ENCODE measurements around the gene PDLIM1.
A peak's percentile ranks its signal among the peaks of the same experiment; 100 is the strongest.

Gene PDLIM1

DNA sequence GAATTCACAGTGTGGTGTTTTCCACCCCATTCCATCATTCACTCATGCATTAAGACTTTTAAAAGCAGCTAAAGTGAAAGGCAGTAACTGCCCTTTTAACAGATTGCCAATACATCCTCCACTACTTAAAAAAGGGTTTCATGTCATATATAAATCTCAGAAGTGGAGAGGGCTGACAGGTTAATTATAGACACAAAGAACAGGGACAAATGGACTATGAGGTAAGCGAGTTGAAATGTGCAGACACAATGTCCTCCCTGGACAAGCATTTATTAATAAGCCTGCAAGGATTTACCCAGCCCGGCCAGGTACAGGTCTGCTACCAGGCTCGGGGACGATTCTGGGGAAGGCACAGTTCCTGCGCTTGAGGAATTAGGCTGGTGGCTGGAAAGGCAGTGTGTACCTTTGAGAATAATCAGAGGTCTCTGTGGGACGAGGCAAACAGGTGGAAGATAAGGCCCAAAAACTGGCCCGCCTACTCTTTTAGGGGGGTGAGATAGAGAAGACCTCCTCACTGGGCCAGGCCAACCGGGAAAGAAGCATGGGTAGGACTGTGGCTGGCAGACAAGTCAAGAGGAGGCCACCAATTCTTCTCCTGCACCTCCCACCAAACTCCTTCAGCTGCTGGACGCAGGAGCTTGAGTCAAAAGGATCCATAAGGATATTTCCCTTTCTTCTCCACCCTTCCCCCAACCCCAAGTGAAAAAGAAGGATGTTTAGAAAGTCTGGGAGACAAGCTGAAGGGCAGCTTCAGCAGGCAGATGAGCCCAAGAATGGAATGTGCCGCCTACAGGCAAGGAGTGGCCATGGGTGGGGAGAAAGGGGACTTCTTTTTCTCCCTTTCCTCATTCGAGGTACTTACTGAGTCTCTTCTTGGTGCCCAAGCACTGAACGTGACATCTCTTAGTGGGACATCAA is 1.5 kb downstream of the PDLIM1 start:
- H3K4me3 ChIP-seq (ENCODE audit: low read depth, low read length), result peak overlapping the region; percentile 82

DNA sequence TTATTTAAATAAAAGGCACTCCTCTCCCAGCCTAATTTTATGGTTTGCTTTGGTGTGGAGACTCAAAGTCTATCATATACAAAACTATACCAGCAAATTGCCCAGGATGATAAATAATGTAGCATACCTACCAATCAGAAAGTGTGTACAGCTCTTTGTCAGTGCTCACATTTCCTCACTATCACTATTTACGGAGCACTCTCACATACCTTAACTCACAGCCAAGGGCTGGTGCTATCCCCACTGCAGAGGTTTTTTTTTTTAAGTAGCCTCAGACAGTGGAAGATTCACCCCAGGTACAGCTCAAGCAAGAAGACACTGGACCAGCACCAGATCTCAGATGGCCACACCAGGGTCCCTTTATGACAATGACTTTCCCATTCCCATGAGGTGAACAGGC is 2.5 kb downstream of the PDLIM1 start:
- no peak overlapping the region for H3K4me3 ChIP-seq (ENCODE audit: low read depth, low read length)

DNA sequence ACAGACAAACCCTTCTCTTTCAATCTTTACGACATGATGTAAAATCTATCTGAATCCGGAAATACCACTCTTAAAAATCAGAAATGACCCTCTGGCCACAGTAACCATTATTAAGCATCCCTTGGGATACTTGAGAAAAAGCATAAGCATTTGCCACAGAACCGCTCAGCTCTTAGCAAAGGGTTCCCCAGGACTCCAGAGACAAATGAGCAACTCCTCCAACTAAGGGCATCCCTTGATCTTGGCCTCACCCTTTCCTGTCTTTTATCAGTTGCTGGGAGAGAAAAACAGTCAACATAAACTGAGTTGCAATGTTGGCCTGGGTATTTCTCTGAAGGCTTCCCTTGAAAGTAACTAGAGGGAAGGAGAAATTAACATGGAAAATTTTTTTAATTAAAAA is 3.5 kb downstream of the PDLIM1 start:
- no peak overlapping the region for H3K4me3 ChIP-seq (ENCODE audit: low read depth, low read length)

DNA sequence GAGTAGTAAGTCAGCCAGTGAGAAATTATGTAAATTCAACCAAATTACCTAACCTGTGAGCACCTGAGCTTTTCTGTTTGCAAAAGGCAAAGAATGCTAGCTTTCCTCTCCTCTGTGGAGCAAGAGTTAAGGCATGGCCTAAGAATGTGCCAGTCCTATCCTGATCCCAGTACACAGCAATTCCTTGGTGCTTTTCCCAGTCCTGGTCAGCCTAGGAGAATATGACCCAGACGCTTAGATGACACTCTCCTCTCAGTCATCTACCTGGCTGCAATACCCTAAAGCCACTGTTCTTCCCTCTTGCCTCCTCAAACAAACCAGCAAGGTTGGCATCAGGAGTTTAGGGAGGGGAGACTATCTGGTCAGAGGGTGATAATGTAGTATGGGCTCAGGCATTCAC is 4.1 kb downstream of the PDLIM1 start:
- no peak overlapping the region for H3K4me3 ChIP-seq (ENCODE audit: low read depth, low read length)

DNA sequence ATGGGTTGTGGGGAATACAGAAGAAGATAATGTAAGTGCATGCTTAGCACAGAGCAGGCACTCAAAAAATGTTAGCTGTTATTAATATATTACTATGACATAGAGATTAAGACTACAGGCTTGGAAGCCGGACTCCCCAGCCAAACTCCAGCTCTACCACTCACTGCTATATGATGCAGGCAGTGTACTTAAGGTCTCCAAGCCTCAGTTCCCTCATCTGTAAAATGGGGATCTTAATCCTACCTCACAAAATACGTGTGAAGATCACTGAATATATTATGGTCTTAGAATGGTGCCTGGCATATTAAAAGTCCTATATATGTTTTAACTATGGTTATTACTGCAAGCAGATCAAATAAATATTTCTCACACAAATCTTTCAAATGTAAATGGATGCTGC is 5.2 kb downstream of the PDLIM1 start:
- H3K4me3 ChIP-seq (ENCODE audit: low read depth, low read length), result no peak overlapping the region

DNA sequence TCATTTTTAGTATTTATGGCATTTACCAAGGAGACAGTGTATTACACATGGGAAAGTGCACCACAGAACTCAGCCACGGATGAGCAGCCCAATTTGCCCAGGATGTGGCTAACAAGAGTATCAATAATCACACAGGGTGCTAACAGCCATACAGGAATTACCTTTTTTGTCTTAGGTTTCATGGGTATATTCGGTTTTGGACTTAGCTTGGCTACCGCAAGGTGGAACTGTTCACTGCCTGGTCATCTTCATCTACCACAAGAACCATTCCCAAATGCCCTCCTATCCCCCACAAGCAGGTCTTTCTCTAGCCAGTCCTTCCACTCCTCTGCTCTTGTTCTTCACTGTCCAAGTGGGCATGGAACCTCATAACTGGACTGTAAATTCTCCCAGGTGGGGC is 6.0 kb downstream of the PDLIM1 start:
- no peak overlapping the region for H3K4me3 ChIP-seq (ENCODE audit: low read depth, low read length)

DNA sequence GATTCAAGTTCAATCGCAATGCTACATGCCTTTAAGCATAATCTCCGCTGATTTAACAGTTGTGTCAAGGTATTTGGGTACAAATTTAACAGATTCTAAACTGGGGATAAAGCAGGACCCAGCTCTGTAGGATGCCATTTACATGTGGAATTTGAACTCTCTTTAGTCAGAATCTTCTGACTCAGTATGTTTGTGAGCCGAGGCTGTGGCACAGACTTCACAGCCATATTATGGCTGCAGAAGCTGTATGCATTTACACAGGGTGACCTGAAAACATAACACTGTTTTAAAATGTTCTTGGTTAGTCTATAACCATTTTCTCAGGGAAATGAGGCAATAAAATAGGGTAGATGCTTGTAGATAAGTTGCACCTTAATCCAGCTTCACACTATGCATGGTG is 8.7 kb downstream of the PDLIM1 start:
- no peak overlapping the region for H3K4me3 ChIP-seq (ENCODE audit: low read depth, low read length)

DNA sequence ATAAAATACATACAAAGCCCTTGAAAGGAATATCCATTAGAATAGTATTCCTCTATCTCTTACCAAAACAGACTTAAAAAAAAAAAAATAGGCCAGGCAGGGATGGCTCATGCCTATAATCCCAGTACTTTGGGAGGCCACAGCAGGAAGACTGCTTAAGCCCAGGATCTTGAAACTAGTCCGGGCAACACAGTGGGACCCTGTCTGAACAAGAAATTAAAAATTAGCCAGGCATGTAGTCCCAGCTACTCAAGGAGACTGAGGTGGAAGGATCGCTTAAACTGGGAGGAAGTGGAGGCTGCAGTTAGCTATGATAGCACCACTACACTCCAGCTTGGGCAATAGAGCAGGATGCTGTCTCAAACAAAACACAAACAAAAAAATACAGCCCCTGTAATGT is 9.6 kb downstream of the PDLIM1 start:
- H3K4me3 ChIP-seq (ENCODE audit: low read depth, low read length), result no peak overlapping the region

DNA sequence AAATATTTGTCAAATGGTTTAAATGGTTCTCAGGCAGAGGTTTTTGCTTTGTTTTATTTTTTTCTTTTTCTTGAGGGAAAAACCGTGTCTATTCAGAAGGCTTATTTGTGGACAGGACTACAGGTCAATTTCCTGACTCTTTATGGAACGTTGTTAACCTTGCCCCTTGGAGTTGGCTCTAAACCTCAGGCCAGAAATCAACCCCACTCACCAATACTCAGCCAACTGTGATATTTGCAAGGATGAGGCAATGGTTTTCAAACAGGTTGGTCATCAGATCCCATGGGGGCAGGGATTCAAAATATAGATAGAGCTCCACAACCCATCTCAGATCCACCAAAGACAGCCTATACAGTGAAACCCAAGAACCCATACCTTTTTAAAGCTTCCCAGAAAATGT is 10.2 kb downstream of the PDLIM1 start:
- no peak overlapping the region for H3K4me3 ChIP-seq (ENCODE audit: low read depth, low read length)

DNA sequence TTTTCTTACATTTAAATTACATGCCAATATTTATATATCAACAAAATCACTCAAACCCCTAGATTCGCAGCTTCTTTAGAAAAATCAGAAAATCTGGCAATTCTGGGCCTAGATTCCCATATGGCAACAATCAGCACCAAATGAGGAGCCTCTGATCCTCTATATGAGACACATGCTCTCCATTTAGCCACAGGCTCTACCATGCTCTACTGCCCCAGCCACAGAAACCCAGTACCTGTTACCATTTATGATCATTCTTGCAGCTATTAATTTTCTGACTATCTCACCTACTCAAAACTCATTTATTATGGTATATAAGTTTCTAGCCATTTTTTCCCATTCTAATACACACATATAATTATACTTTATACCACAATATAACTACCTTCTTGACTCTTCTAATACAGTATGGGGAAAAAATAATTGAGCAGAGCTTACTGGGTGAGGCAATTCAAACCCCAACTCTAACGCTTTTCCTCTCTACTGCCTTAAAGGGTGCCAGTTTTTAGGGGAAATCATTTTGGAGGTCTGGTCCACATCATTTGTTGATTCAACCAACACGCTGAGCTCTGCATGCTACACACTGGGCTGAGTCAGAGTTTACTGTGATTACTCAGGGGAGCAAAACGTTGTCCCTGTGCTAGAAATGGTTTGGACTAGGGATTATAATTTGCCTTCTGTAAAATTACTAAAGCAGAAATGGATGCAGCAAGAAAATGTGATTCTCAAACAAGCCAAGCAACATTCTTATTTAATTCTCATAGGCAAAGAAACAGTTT is 11.6 kb downstream of the PDLIM1 start:
- H3K4me3 ChIP-seq (ENCODE audit: low read depth, low read length), result no peak overlapping the region

DNA sequence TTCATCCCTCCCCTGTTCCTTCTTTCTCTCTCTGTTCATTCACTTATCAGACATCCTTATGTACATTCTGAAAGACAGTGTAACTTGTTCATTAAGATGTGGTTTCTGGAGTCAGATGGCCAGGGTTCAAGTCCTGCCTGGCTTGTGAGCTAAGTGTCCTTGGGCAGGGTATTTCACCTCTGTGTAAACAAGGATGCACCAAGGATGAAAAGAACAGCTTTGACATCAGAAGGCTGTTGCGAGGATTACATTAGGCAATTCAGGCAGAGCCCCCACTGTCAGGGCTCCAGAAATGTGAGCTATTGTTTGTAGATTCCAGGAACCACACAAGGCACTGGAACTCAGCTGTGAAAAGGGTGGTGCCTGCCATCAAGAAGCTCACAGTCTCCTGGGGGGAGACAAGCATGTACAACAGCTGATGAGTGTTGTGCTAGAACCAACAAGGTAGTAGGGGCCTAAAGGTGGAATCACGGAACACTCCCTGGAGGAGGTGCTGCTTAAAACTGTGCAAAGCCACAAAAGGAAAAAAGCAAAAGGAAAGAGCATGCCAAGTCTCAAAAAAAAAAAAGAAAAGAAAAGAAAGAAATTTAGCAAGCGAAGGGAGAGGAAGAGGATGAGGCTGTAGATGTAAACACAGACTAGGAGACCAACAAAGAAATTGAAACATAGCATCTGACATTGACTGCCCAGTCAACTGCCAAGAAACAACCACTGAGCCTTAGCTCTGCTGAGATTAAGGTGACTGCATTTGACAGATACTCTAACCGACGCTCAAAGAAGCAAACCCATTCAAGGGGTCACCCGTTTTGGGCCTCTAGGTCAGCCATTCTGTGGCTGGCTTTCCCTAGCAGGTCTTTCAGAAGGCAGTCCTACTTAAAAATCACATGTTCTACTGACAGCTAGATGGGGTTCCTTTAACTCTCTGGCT is 12.5 kb downstream of the PDLIM1 start:
- no peak overlapping the region for H3K4me3 ChIP-seq (ENCODE audit: low read depth, low read length)

DNA sequence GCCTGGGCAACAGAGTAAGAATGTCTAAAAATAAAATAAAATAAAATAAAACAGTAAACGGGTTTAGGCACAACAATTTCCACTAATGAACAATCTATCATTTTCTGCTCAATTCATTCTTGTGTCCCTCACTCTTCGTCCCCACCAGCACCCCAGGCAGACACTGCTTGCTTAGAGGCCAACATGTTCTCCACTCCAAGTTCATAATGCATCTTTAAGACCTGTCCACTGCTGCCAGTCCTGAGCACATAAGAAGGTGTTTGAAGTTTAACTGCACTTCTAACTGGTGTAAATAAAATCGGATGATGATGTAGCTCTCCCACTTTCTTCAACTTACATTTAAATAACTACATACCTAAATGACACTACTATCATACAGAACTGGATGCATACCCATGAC is 13.2 kb downstream of the PDLIM1 start:
- no peak overlapping the region for H3K4me3 ChIP-seq (ENCODE audit: low read depth, low read length)

DNA sequence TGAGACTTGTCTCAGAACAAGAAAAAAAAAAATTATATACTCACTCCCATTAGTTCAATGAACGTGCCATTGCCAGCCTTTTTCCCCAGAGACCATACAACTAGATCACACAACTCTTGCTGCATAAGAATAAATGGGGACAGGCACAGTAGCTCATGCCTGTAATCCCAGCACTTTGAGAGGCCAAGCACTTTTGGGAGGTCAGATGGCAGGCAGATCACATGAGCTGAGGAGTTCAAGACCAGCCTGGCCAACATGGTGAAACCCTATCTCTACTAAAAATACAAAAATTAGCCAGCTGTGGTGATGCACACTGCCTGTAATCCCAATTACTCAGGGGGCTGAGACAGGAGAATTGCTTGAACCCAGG is 13.6 kb downstream of the PDLIM1 start:
- H3K4me3 ChIP-seq (ENCODE audit: low read depth, low read length), result no peak overlapping the region

DNA sequence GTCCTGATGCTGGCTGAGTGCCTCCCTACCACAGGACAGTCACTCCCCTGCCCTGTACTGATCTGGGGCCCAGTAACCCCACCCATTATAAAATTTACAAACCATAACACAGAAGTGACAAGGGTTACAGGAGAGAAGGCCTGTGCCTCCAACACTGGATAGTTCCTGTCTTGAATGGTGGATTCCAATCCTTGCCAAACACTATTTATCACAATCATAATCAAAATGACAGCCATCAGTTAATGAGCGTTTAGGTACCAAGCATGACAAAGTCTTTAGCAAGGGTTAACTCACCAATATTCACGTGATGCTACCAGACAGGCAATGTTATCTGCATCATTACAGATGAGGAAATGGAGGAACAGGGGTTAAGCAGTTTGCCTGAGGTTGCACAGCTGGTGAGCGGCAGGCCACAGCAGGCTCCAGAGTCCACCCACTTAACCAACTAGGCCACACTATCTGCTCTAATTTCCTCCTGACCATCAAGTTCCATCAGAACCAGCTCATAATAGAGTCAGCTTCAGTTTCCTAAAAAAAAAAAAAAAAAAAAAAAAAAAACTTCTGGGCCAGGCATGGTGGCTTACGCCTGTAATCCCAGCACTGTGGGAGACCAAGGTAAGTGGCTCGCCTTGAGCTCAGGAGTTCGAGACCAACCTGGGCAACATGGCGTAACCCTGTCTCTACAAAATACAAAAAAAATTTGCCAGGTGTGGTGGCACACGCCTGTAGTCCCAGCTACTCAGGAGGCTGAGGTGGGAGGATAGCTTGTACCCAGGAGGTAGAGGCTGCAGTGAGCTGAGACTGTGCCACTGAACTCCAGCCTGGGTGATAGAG is 14.2 kb downstream of the PDLIM1 start:
- no peak overlapping the region for H3K4me3 ChIP-seq (ENCODE audit: low read depth, low read length)

DNA sequence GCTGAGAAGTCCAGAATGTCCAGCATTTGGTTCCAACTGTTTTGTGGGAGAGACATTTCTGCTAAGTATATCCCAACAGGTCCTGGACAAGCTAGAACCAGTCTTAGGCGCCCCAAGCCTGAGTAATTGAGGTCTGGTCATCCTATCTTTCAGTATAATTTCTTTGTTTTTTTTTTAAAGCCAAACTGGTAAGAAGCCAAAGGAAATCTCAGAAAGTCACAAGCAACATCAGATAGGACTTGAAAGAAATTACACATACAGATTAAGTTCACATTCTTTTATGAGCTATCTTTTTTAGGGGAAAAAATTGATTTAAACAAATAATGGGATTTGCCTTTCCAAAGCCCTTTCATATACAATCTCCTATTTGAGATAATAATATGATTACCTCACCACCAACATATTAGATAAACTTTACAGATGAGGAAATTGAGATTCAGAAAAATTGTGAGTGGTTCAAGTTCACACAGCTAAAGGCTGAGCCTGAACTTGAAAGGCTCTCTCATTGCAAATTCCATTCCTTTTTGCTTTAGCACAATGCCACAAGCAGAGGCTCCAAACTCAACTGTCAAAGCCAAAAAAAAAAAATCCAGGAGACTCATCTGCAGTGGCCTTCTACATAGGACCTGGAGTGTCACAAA is 15.0 kb downstream of the PDLIM1 start:
- H3K4me3 ChIP-seq (ENCODE audit: low read depth, low read length), result no peak overlapping the region

DNA sequence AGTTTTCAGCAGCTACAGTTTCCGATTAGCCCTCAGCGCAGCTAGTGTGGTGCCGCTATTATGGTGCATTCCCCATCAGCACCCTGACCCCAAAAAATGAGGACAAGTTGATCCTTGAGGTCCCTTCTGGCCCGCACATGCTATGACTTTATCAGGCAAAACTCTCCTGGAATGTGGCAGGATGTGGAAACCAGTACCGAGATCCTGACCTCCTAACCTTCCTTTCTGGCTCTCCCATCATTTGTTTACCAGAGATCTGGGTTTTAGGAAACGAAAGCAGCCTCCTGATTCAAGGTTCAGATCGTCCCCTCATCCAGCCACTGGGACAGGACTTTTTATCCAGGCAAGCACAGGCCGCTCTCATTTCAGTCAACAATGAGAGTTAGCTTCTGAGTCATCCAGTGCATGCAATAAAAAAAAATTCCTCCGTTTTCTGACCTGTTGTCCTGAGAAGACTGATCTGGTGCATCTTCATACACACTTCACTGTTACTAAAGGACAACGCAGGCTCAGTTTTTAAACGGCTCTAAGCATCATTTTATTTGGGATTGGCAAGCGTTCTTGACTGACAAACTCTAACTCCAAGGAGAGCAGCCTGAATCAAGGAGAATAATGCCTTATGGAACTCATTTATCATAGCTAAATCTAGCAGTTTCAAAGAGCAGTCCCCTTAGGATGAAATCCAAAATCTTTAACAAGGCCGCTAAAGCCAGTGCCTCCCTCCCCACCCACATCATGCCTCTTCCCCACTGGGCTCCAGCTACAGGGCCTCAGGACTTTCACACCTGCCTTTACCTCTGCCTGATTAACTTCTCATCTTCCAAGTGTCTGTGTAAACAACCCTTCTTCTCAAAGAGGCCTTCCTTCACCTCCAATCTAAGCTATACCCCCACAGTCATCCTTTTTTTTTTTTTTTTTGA is 17.1 kb downstream of the PDLIM1 start:
- H3K4me3 ChIP-seq (ENCODE audit: low read depth, low read length), result no peak overlapping the region

DNA sequence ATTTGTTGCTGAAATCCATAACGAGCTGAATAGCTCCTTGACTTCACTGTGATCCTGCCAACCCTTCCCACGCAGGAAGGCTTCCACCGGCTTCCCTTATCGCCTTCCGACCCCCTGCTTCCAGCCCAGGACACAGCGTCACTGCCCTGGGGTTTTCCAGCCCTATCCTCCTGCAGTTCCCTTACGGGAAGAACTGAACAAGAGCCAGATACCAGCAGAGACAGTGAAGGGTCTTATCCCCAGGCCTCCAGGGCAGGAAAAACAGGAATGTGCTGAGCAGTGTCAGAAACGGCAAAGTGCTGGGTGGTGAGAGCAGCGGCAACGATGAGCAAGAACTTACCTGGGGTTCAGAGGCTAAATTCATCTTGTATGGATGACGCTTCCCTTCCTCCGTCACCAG is 22.4 kb downstream of the PDLIM1 start:
- H3K4me3 ChIP-seq (ENCODE audit: low read depth, low read length), result no peak overlapping the region

DNA sequence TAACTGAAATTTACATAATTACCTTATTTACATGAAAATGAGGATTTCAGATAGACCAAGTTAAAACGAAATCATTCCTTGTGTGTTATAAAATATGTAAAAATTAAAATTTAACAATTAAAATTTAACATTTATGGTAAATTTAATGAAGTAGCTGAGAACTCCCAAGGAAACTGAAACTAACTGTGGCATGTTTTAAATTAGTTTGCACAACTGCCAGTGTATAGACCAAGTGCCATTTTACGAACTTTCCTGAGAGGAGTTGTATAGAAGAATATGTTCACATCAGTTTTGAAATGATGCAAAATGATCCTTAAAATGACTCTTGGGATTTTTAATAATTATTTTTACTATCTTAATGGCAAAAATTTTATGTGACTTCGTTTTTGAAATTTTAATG is 23.6 kb downstream of the PDLIM1 start:
- no peak overlapping the region for H3K4me3 ChIP-seq (ENCODE audit: low read depth, low read length)

DNA sequence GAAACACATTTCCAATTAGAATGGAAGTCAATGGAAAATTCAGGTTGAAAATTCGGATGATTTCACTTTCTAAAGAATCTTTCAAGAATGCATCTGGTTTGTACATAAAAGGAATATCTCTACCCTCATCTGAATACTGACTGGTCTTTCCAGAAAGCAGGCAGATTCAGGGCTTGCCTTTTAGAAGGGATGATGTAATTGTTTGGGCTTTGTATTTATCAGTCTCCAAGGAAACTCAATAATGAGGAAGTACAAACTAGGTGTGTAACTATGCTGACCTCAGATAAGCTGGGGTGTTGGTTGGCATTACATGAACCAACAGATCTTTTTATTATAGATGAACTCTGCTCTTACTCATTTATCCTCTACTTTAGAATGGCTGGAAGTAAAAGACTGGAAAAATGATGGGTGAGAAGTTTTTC is 24.1 kb downstream of the PDLIM1 start:
- no peak overlapping the region for H3K4me3 ChIP-seq (ENCODE audit: low read depth, low read length)
